Naive thymus-derived CD4-positive, alpha-beta T cell (primary cell): Measurements from ENCODE around the gene ZIC2. TPM values are rescaled to one million over a fixed set of nuclear protein-coding genes. Genes with fewer than 3 reads are reported as not detected.
A peak's percentile ranks its signal among the peaks of the same experiment; 100 is the strongest.

Source experiments
- ATAC-seq: fragments of 150-1000 bp; cut with Tn5 transposase; 2 replicates; pipeline ENCODE4 v1.10.0; 2021; ENCODE audit warnings: mild to moderate bottlenecking, moderate library complexity
- CTCF ChIA-PET: fragments of 350-600 bp; sonication (Branson Sonifier 250); formaldehyde crosslinking; loops from one replicate; lab custom pipeline; 2021; ENCODE audit warnings: antibody characterized with exemption; lab: Charles Lee
- POLR2A ChIA-PET: fragments of 350-600 bp; sonication (Branson Sonifier 250); formaldehyde crosslinking; loops from one replicate; lab custom pipeline; 2021; ENCODE audit warnings: antibody characterized with exemption, inconsistent platforms; lab: Charles Lee
- DNase-seq, 9 donors: peaks; one replicate each; pipeline versions ENCODE4 v3.0.0 to v3.0.0-alpha.2; 2020 to 2022; ENCODE audit warnings: mixed read lengths in 1 of 9
- H3K27ac ChIP-seq: one replicate; pipeline ENCODE4 v1.7.0; 2013; ENCODE audit warnings: mild to moderate bottlenecking, low read depth, low read length, moderate library complexity
- H3K27me3 ChIP-seq, 2 donors: one replicate each; pipeline ENCODE4 v1.7.0; 2013; ENCODE audit warnings: low read length in 2 of 2, mild to moderate bottlenecking in 2 of 2, moderate library complexity in 2 of 2; ENCODE audit not compliant: control insufficient read depth in 2 of 2, insufficient read depth in 2 of 2
- H3K36me3 ChIP-seq, 3 experiments: 1 replicate in 2 of 3; 2 replicates in 1 of 3; pipeline ENCODE4 v1.7.0; 2013; ENCODE audit warnings: low read length in 3 of 3, mild to moderate bottlenecking in 3 of 3, moderate library complexity in 1 of 3; ENCODE audit not compliant: insufficient read depth in 3 of 3, control insufficient read depth in 2 of 3
- H3K4me1 ChIP-seq, 2 donors: one replicate each; pipeline ENCODE4 v1.7.0; 2013; ENCODE audit warnings: low read length in 2 of 2, mild to moderate bottlenecking in 2 of 2, moderate library complexity in 1 of 2; ENCODE audit not compliant: control insufficient read depth in 2 of 2, insufficient read depth in 2 of 2
- H3K4me3 ChIP-seq: 2 replicates; pipeline ENCODE4 v1.7.0; 2013; ENCODE audit warnings: mild to moderate bottlenecking, low read length
- H3K9me3 ChIP-seq, 3 experiments: 1 replicate in 2 of 3; 2 replicates in 1 of 3; pipeline ENCODE4 v1.7.0; 2013; ENCODE audit warnings: low read length in 3 of 3; ENCODE audit not compliant: control insufficient read depth in 2 of 3
- H3K27ac Mint-ChIP-seq, 9 donors: one replicate each; pipeline ENCODE4 v1.8.0; 2020 to 2022; ENCODE audit warnings: mixed read lengths in 9 of 9, mild to moderate bottlenecking in 8 of 9, moderate library complexity in 5 of 9, inconsistent platforms in 2 of 9
- H3K27me3 Mint-ChIP-seq, 5 donors: one replicate each; pipeline ENCODE4 v1.8.0; 2021 to 2022; ENCODE audit warnings: mixed read lengths in 5 of 5, mild to moderate bottlenecking in 1 of 5
- H3K36me3 Mint-ChIP-seq, 5 donors: one replicate each; pipeline ENCODE4 v1.8.0; 2020 to 2022; ENCODE audit warnings: mixed read lengths in 5 of 5, mild to moderate bottlenecking in 3 of 5, inconsistent platforms in 1 of 5
- H3K4me1 Mint-ChIP-seq, 7 donors: one replicate each; pipeline ENCODE4 v1.8.0; 2020 to 2022; ENCODE audit warnings: mixed read lengths in 7 of 7, mild to moderate bottlenecking in 3 of 7, inconsistent platforms in 1 of 7
- H3K4me3 Mint-ChIP-seq, 10 donors: one replicate each; pipeline ENCODE4 v1.8.0; 2020 to 2022; ENCODE audit warnings: mild to moderate bottlenecking in 10 of 10, mixed read lengths in 10 of 10, moderate library complexity in 6 of 10, inconsistent platforms in 2 of 10
- H3K9me3 Mint-ChIP-seq, 11 donors: one replicate each; pipeline ENCODE4 v1.8.0; 2020 to 2022; ENCODE audit warnings: mixed read lengths in 11 of 11, mild to moderate bottlenecking in 4 of 11, inconsistent platforms in 1 of 11, moderate library complexity in 1 of 11
- intact Hi-C, 2 donors: fragments of 100-400 bp; cut with micrococcal nuclease; formaldehyde crosslinking; loops; one replicate each; pipeline ENCODE4 v1.15.1; 2023
- polyA plus RNA-seq, 2 donors: library from polyadenylated mRNA; unstranded; fragments of 300-500 nt; fragmentation: Illumina TruSeq; gene quantifications; one replicate each; pipeline ENCODE4 v1.2.3, GENCODE V29; 2021
- total RNA-seq, 6 experiments: library from RNA in 5 of 6; stranded (reverse) in 5 of 6; gene quantifications; 1 replicate in 5 of 6; 2 replicates in 1 of 6; pipeline ENCODE4 v1.2.3 and lab custom pipeline; 2021 to 2026

ZIC2 gene
- total and polyA plus RNA-seq, 7 experiments from 2014 or later = 0.51 TPM; not detected in 6

- ChIA-PET CTCF (no interaction called here), POLR2A (interaction anchor here (0.6 to 3.8 kb wide), 5 partner anchors 8 to 436 kb away, joined by 3 to 19 read pairs (median 4); partner anchors contain the start of gene ZIC2)
- peaks cover 4 to 41% (median 25%) of the 10 kb centered on the region in 7 donors for H3K4me1 Mint-ChIP-seq
- intact Hi-C loops = loop anchor here in 1 of 2 donors (2.0 to 10.0 kb wide), 4 partner anchors 15 to 523 kb away; no protein-coding TSS in a partner anchor
- H3K27me3 Mint-ChIP-seq = peaks cover 73 to 98% (median 95%) of the 10 kb centered on the region in 5 donors
- no peak overlapping the region for H3K27ac ChIP-seq
- peak overlapping the region in 4 of 10 donors; percentile 25 to 52 (median 40) for H3K4me3 Mint-ChIP-seq
- no peaks in the 10 kb centered on the region for H3K36me3 ChIP-seq
- peaks cover 6 to 25% of the 10 kb centered on the region in 2 donors for H3K4me1 ChIP-seq
- no peak overlapping the region for H3K4me3 ChIP-seq
- DNase-seq = no peak
- ATAC-seq = no peak
- H3K9me3 Mint-ChIP-seq = peaks cover 0 to 78% (median 37%) of the 10 kb centered on the region in 11 donors
- H3K27ac Mint-ChIP-seq = peak overlapping the region in 5 of 9 donors; percentile 28 to 76 (median 51)
- H3K9me3 ChIP-seq = no peaks in the 10 kb centered on the region
- peaks cover 49 to 99% of the 10 kb centered on the region in 2 donors for H3K27me3 ChIP-seq
- peaks cover 0 to 21% (median 3%) of the 10 kb centered on the region in 5 donors for H3K36me3 Mint-ChIP-seq
Measured at GRCh38 chr13:99991828-99992775, 10.5 kb downstream of the ZIC2 start.

DNA sequence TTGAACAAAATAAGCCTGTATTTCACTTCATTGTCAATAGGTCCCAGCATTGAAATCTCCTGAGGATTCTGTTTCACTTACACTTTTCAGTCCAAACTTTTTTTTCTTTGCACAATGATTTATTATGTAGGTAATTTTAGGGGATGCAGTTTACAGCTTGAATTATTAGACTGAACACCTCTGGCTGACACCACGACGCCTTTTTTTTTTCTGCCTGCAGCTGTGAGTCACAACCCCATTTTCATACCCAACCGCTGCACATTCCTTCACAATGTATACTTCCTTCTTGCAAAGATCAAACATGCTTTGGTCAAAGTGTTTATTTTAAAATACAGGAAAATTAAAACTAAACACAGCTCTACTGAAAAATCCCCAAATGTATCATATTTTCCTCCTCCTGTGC lies 11.4 kb downstream of the ZIC2 start:
- no peak overlapping the region for H3K4me3 ChIP-seq
- intact Hi-C loops = loop anchor here in 1 of 2 donors (2.0 to 10.0 kb wide), 4 partner anchors 16 to 522 kb away; no protein-coding TSS in a partner anchor
- H3K9me3 ChIP-seq = no peaks in the 10 kb centered on the region
- Mint-ChIP-seq H3K27me3 (peaks cover 66 to 93% (median 87%) of the 10 kb centered on the region in 5 donors), H3K27ac (peak overlapping the region in 3 of 9 donors; percentile 5 to 67 (median 15)), H3K9me3 (peaks cover 0 to 71% (median 34%) of the 10 kb centered on the region in 11 donors), H3K4me3 (no peak overlapping the region), H3K36me3 (peaks cover 0 to 18% (median 3%) of the 10 kb centered on the region in 5 donors), H3K4me1 (peaks cover 4 to 42% (median 25%) of the 10 kb centered on the region in 7 donors)
- peaks cover 6 to 25% of the 10 kb centered on the region in 2 donors for H3K4me1 ChIP-seq
- DNase-seq (no peak), ATAC-seq (no peak)
- no peak overlapping the region for H3K27ac ChIP-seq
- POLR2A ChIA-PET = interaction anchor here (0.7 to 3.8 kb wide), 3 partner anchors 8 to 16 kb away, joined by 4 to 19 read pairs (median 8); partner anchors contain the start of gene ZIC2
- no peaks in the 10 kb centered on the region for H3K36me3 ChIP-seq
- H3K27me3 ChIP-seq = peaks cover 47 to 96% of the 10 kb centered on the region in 2 donors
- CTCF ChIA-PET = interaction anchor here (0.7 kb wide), 1 partner anchor 343 kb away, joined by 3 read pairs; no protein-coding TSS in a partner anchor

- peaks cover 0 to 68% (median 32%) of the 10 kb centered on the region in 11 donors for H3K9me3 Mint-ChIP-seq
- peaks cover 2 to 44% (median 24%) of the 10 kb centered on the region in 7 donors for H3K4me1 Mint-ChIP-seq
- no peaks in the 10 kb centered on the region for H3K9me3 ChIP-seq
- H3K4me3 Mint-ChIP-seq = no peak overlapping the region
- peaks cover 6 to 22% of the 10 kb centered on the region in 2 donors for H3K4me1 ChIP-seq
- peaks cover 39 to 86% of the 10 kb centered on the region in 2 donors for H3K27me3 ChIP-seq
- CTCF ChIA-PET = no interaction called here
- H3K27ac Mint-ChIP-seq = peak overlapping the region in 3 of 9 donors; percentile 2 to 46 (median 19)
- H3K27me3 Mint-ChIP-seq = peaks cover 73 to 94% (median 88%) of the 10 kb centered on the region in 5 donors
- no peak for ATAC-seq
- POLR2A ChIA-PET = interaction anchor here (1.1 to 3.8 kb wide), 2 partner anchors 9 to 14 kb away, joined by 4 to 19 read pairs; no protein-coding TSS in a partner anchor
- H3K36me3 ChIP-seq = no peaks in the 10 kb centered on the region
- no peak overlapping the region for H3K4me3 ChIP-seq
- DNase-seq = no peak
- H3K27ac ChIP-seq = no peak overlapping the region
- peaks cover 0 to 21% (median 3%) of the 10 kb centered on the region in 5 donors for H3K36me3 Mint-ChIP-seq
- intact Hi-C loops = loop anchor here (2.0 to 10.0 kb wide), 4 partner anchors 17 to 521 kb away; no protein-coding TSS in a partner anchor
Measured at GRCh38 chr13:99993660-99994637, 12.4 kb downstream of the ZIC2 start.

DNA sequence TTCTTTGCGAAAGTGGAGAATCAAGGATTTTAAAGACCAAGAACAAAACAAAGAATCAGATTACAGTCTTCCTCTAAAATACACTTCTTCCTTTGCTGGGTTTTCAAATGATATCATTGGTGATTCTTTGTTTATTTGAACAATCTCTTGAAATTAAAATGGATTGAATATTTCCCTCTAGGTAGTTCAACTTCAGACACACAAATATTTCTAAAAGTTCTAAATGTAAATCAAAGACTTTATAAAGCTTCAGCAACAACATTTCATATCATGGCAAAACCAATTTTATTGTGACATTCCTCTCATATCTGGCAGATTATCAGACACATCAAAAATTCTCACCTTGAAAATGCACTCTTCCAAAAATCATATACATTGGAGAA lies 13.0 kb downstream of the ZIC2 start:
- peaks cover 0 to 21% (median 3%) of the 10 kb centered on the region in 5 donors for H3K36me3 Mint-ChIP-seq
- Histone ChIP-seq H3K36me3 (no peaks in the 10 kb centered on the region), H3K27me3 (peaks cover 39 to 79% of the 10 kb centered on the region in 2 donors), H3K27ac (no peak overlapping the region), H3K4me3 (no peak overlapping the region), H3K9me3 (no peaks in the 10 kb centered on the region), H3K4me1 (peaks cover 6 to 15% of the 10 kb centered on the region in 2 donors)
- ChIA-PET POLR2A (interaction anchor here (0.7 to 3.8 kb wide), 2 partner anchors 10 to 16 kb away, joined by 4 to 19 read pairs; no protein-coding TSS in a partner anchor), CTCF (no interaction called here)
- peaks cover 0 to 37% (median 19%) of the 10 kb centered on the region in 7 donors for H3K4me1 Mint-ChIP-seq
- H3K4me3 Mint-ChIP-seq = no peak overlapping the region
- peaks cover 0 to 65% (median 30%) of the 10 kb centered on the region in 11 donors for H3K9me3 Mint-ChIP-seq
- ATAC-seq (no peak), DNase-seq (no peak)
- intact Hi-C loops = loop anchor here (2.0 to 10.0 kb wide), 4 partner anchors 18 to 400 kb away; no protein-coding TSS in a partner anchor
- peak overlapping the region in 2 of 9 donors; percentile 46 to 63 for H3K27ac Mint-ChIP-seq
- peaks cover 74 to 94% (median 88%) of the 10 kb centered on the region in 5 donors for H3K27me3 Mint-ChIP-seq

GRCh38 chr13:99995104-99995588 lies 13.6 kb downstream of the ZIC2 start:
- no peak for ATAC-seq
- Mint-ChIP-seq H3K27me3 (peaks cover 76 to 91% (median 83%) of the 10 kb centered on the region in 5 donors), H3K27ac (peak overlapping the region in 2 of 9 donors; percentile 63 to 71), H3K36me3 (peaks cover 0 to 21% (median 3%) of the 10 kb centered on the region in 5 donors), H3K4me1 (peaks cover 0 to 32% (median 13%) of the 10 kb centered on the region in 7 donors), H3K4me3 (peak overlapping the region in 2 of 10 donors; percentile 33 to 57), H3K9me3 (peaks cover 0 to 63% (median 30%) of the 10 kb centered on the region in 11 donors)
- ChIA-PET CTCF (no interaction called here), POLR2A (interaction anchor here (0.7 to 3.8 kb wide), 2 partner anchors 11 to 17 kb away, joined by 4 to 19 read pairs; no protein-coding TSS in a partner anchor)
- H3K27me3 ChIP-seq = peaks cover 39 to 74% of the 10 kb centered on the region in 2 donors
- intact Hi-C loops = loop anchor here (2.0 to 10.0 kb wide), 3 partner anchors 18 to 400 kb away; no protein-coding TSS in a partner anchor
- H3K4me3 ChIP-seq = no peak overlapping the region
- no peaks in the 10 kb centered on the region for H3K9me3 ChIP-seq
- no peak for DNase-seq
- H3K36me3 ChIP-seq = no peaks in the 10 kb centered on the region
- H3K4me1 ChIP-seq = peaks cover under 1 to 10% of the 10 kb centered on the region in 2 donors
- no peak overlapping the region for H3K27ac ChIP-seq
